Measurements from ENCODE around the gene CLIC3. TPM values are rescaled to one million over a fixed set of nuclear protein-coding genes. Genes with fewer than 3 reads are reported as not detected.
A peak's percentile ranks its signal among the peaks of the same experiment; 100 is the strongest.

CLIC3 gene
- total RNA-seq, 1 donor from 2014 or later, result 0.31 TPM

- DNase-seq, result no peak
These were observed 15.5 kb downstream of the CLIC3 start for GRCh38 chr9:136980669-136981478.

- DNase-seq, result no peak
These were observed 16.4 kb downstream of the CLIC3 start for GRCh38 chr9:136979769-136980587.

GRCh38 chr9:136978865-136979544 lies 17.4 kb downstream of the CLIC3 start:
- no peak for DNase-seq

- DNase-seq, result peak; percentile 89
These were observed 18.1 kb downstream of the CLIC3 start for GRCh38 chr9:136978073-136978864.

GRCh38 chr9:136977649-136978072 lies 18.7 kb downstream of the CLIC3 start:
- no peak for DNase-seq

- DNase-seq, result peak; percentile 91
These were observed 19.1 kb downstream of the CLIC3 start, which contains the start of gene PTGDS for GRCh38 chr9:136977223-136977622. Gene PTGDS, plus strand, starts transcription at chr9:136977504. Its CDS starts 75 bp downstream, at chr9:136977579.

GRCh38 chr9:136975644-136976043 lies 20.7 kb downstream of the CLIC3 start:
- peak; percentile 59 for DNase-seq

GRCh38 chr9:136974817-136975535 lies 21.4 kb downstream of the CLIC3 start:
- no peak for DNase-seq

GRCh38 chr9:136973618-136974617 lies 22.4 kb downstream of the CLIC3 start:
- DNase-seq, result no peak

- DNase-seq, result no peak
These were observed 23.6 kb downstream of the CLIC3 start for GRCh38 chr9:136972743-136973142.

- no peak for DNase-seq
These were observed 24.0 kb downstream of the CLIC3 start for GRCh38 chr9:136972335-136972734.

- no peak for DNase-seq
These were observed 24.6 kb downstream of the CLIC3 start for GRCh38 chr9:136971746-136972145.

- no peak for DNase-seq
These were observed 26.0 kb downstream of the CLIC3 start for GRCh38 chr9:136970361-136970760.

GRCh38 chr9:136969774-136970173 lies 26.6 kb downstream of the CLIC3 start:
- DNase-seq, result no peak

- no peak for DNase-seq
These were observed 27.2 kb downstream of the CLIC3 start for GRCh38 chr9:136969150-136969549.

- no peak for DNase-seq
These were observed 27.8 kb downstream of the CLIC3 start for GRCh38 chr9:136968333-136969127.

GRCh38 chr9:136965771-136966484 lies 30.4 kb downstream of the CLIC3 start:
- DNase-seq, result peak; percentile 27

- no peak for DNase-seq
These were observed 31.4 kb downstream of the CLIC3 start for GRCh38 chr9:136964833-136965422.

Data from occipital lobe (tissue), 2 donors.